ENCODE results near the gene PIK3R5. TPM values are rescaled to one million over a fixed set of nuclear protein-coding genes. Genes with fewer than 3 reads are reported as not detected.

The PIK3R5 gene
- total RNA-seq, 4 donors from 2014 or later = 0.63 to 5.9 (median 2.9) TPM

GRCh38 chr17:8952191-8952590 is 13.3 kb downstream of the PIK3R5 start:
- TF ChIP-seq CTCF (IDR thresholded peaks at IDR 0.05 in 4 of 5, conservative IDR thresholded peaks at IDR 0.05 in 1 of 5) = no peak
- ATAC-seq (no peak), DNase-seq (no peak)
- Histone ChIP-seq H3K36me3 (no peaks in the 10 kb centered on the region), H3K27ac (no peak overlapping the region), H3K4me1 (no peaks in the 10 kb centered on the region), H3K27me3 (peaks cover 0 to 3% (median 0%) of the 10 kb centered on the region in 3 donors), H3K4me3 (no peak overlapping the region), H3K9me3 (no peaks in the 10 kb centered on the region)
- intact Hi-C loops (cut with DNase I; ENCODE audit: low total_unique reads) (no loop called here), in situ Hi-C loops (cut with MboI; ENCODE audit: low sequenced_read_pairs in 4 of 4) (no loop called here)

GRCh38 chr17:8951206-8951605 is 14.3 kb downstream of the PIK3R5 start:
- Histone ChIP-seq H3K36me3 (no peaks in the 10 kb centered on the region), H3K4me1 (no peaks in the 10 kb centered on the region), H3K27me3 (peaks cover 0 to 3% (median 0%) of the 10 kb centered on the region in 3 donors), H3K9me3 (no peaks in the 10 kb centered on the region), H3K27ac (no peak overlapping the region), H3K4me3 (no peak overlapping the region)
- no peak for TF ChIP-seq CTCF (IDR thresholded peaks at IDR 0.05 in 4 of 5, conservative IDR thresholded peaks at IDR 0.05 in 1 of 5)
- TF ChIP-seq POLR2A (IDR thresholded peaks at IDR 0.05) = no peak
- DNase-seq (no peak), ATAC-seq (no peak)
- intact Hi-C loops (cut with DNase I; ENCODE audit: low total_unique reads) (no loop called here), in situ Hi-C loops (cut with MboI; ENCODE audit: low sequenced_read_pairs in 4 of 4) (no loop called here)

- no peak overlapping the region for H3K4me3 ChIP-seq
- TF ChIP-seq POLR2A (IDR thresholded peaks at IDR 0.05) (no peak), CTCF (IDR thresholded peaks at IDR 0.05 in 4 of 5, conservative IDR thresholded peaks at IDR 0.05 in 1 of 5) (no peak)
- H3K27ac ChIP-seq = no peak overlapping the region
- no peak for ATAC-seq
- in situ Hi-C loops (cut with MboI; ENCODE audit: low sequenced_read_pairs in 4 of 4) (no loop called here), intact Hi-C loops (cut with DNase I; ENCODE audit: low total_unique reads) (no loop called here)
- DNase-seq = no peak
- peaks cover 0 to 4% (median 0%) of the 10 kb centered on the region in 3 donors for H3K27me3 ChIP-seq
- H3K9me3 ChIP-seq = no peaks in the 10 kb centered on the region
- H3K36me3 ChIP-seq = no peaks in the 10 kb centered on the region
- no peaks in the 10 kb centered on the region for H3K4me1 ChIP-seq
Observed at GRCh38 chr17:8949061-8949661, 16.3 kb downstream of the PIK3R5 start.

- Histone ChIP-seq H3K27me3 (peaks cover 0 to 4% (median 0%) of the 10 kb centered on the region in 3 donors), H3K9me3 (no peaks in the 10 kb centered on the region), H3K4me1 (no peaks in the 10 kb centered on the region), H3K4me3 (no peak overlapping the region), H3K36me3 (no peaks in the 10 kb centered on the region), H3K27ac (no peak overlapping the region)
- intact Hi-C loops (cut with DNase I; ENCODE audit: low total_unique reads) = no loop called here
- DNase-seq (no peak), ATAC-seq (no peak)
- TF ChIP-seq POLR2A (IDR thresholded peaks at IDR 0.05) (no peak), CTCF (IDR thresholded peaks at IDR 0.05 in 4 of 5, conservative IDR thresholded peaks at IDR 0.05 in 1 of 5) (no peak)
- in situ Hi-C loops (cut with MboI; ENCODE audit: low sequenced_read_pairs in 4 of 4) = no loop called here
Observed at GRCh38 chr17:8948462-8948861, 17.0 kb downstream of the PIK3R5 start.

- H3K27ac ChIP-seq = no peak overlapping the region
- peaks cover 0 to 4% (median 0%) of the 10 kb centered on the region in 3 donors for H3K27me3 ChIP-seq
- in situ Hi-C loops (cut with MboI; ENCODE audit: low sequenced_read_pairs in 4 of 4) = no loop called here
- H3K36me3 ChIP-seq = no peaks in the 10 kb centered on the region
- intact Hi-C loops (cut with DNase I; ENCODE audit: low total_unique reads) = no loop called here
- H3K9me3 ChIP-seq = no peaks in the 10 kb centered on the region
- TF ChIP-seq CTCF (IDR thresholded peaks at IDR 0.05 in 4 of 5, conservative IDR thresholded peaks at IDR 0.05 in 1 of 5) (no peak), POLR2A (IDR thresholded peaks at IDR 0.05) (no peak)
- no peaks in the 10 kb centered on the region for H3K4me1 ChIP-seq
- no peak for DNase-seq
- no peak overlapping the region for H3K4me3 ChIP-seq
- no peak for ATAC-seq
Observed at GRCh38 chr17:8947201-8947600, 18.3 kb downstream of the PIK3R5 start.
